Ovary (tissue), 3 donors: ENCODE measurements around the gene EPG5.

ENCODE experiments used
- EP300 ChIP-seq: sonication (generic); formaldehyde crosslinking; IDR thresholded peaks from one replicate; pipeline ENCODE4 v1.6.1; 2017; ENCODE audit warnings: antibody characterized with exemption
- POLR2A ChIP-seq: fragments of 450-650 bp; IDR thresholded peaks from one replicate; pipeline ENCODE4 v1.6.1; 2017; ENCODE audit warnings: antibody characterized with exemption, mild to moderate bottlenecking, moderate library complexity
- TF ChIP-seq, protein P1 (sequence below), 3 donors: fragments of 450-650 bp in 2 of 3; fragments of 200-600 bp in 1 of 3; IDR thresholded peaks; one replicate each; pipeline versions ENCODE4 v1.5.1 to v1.8.0; 2016 to 2022; ENCODE audit warnings: antibody characterized with exemption in 3 of 3, mild to moderate bottlenecking in 1 of 3
- donor health status: DM: no; HTN: no; CAD: no.

GRCh38 chr18:45913276-45913675 is 53.9 kb downstream of the EPG5 start:
- TF ChIP-seq, protein P1, sequence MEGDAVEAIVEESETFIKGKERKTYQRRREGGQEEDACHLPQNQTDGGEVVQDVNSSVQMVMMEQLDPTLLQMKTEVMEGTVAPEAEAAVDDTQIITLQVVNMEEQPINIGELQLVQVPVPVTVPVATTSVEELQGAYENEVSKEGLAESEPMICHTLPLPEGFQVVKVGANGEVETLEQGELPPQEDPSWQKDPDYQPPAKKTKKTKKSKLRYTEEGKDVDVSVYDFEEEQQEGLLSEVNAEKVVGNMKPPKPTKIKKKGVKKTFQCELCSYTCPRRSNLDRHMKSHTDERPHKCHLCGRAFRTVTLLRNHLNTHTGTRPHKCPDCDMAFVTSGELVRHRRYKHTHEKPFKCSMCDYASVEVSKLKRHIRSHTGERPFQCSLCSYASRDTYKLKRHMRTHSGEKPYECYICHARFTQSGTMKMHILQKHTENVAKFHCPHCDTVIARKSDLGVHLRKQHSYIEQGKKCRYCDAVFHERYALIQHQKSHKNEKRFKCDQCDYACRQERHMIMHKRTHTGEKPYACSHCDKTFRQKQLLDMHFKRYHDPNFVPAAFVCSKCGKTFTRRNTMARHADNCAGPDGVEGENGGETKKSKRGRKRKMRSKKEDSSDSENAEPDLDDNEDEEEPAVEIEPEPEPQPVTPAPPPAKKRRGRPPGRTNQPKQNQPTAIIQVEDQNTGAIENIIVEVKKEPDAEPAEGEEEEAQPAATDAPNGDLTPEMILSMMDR (IDR thresholded peaks at IDR 0.05), result no peak
- TF ChIP-seq POLR2A, result no peak
- TF ChIP-seq EP300, result no peak
